Measurements from ENCODE around the gene C3orf33.
"Not testable (repeated sequence)": the region's sequence is repeated elsewhere in the genome, so short reads cannot be mapped to it uniquely, and the experiment has no call there.

Gene C3orf33, protein sequence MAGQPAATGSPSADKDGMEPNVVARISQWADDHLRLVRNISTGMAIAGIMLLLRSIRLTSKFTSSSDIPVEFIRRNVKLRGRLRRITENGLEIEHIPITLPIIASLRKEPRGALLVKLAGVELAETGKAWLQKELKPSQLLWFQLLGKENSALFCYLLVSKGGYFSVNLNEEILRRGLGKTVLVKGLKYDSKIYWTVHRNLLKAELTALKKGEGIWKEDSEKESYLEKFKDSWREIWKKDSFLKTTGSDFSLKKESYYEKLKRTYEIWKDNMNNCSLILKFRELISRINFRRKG

GRCh38 chr3:155805802-155806618 lies at the start of gene C3orf33:
TSS of gene C3orf33 (minus strand) at chr3:155806278. CDS start at chr3:155806252, 26 bp downstream.
- peak; percentile 8 for DNase-seq (ENCODE audit: low read depth)
- H3K4me3 ChIP-seq (ENCODE audit: low read depth, low read length): peak within 1 kb of the TSS; percentile 63

- H3K4me3 ChIP-seq (ENCODE audit: low read depth, low read length): peak within 1 kb of the TSS; percentile 99
- DNase-seq (ENCODE audit: low read depth): peak; percentile 99
These were observed 48.3 kb upstream of the C3orf33 start, which contains the start of gene SLC33A1 for GRCh38 chr3:155854141-155854940. TSS of gene SLC33A1 (minus strand) at chr3:155854427. CDS start at chr3:155853997, 430 bp downstream.

DNA sequence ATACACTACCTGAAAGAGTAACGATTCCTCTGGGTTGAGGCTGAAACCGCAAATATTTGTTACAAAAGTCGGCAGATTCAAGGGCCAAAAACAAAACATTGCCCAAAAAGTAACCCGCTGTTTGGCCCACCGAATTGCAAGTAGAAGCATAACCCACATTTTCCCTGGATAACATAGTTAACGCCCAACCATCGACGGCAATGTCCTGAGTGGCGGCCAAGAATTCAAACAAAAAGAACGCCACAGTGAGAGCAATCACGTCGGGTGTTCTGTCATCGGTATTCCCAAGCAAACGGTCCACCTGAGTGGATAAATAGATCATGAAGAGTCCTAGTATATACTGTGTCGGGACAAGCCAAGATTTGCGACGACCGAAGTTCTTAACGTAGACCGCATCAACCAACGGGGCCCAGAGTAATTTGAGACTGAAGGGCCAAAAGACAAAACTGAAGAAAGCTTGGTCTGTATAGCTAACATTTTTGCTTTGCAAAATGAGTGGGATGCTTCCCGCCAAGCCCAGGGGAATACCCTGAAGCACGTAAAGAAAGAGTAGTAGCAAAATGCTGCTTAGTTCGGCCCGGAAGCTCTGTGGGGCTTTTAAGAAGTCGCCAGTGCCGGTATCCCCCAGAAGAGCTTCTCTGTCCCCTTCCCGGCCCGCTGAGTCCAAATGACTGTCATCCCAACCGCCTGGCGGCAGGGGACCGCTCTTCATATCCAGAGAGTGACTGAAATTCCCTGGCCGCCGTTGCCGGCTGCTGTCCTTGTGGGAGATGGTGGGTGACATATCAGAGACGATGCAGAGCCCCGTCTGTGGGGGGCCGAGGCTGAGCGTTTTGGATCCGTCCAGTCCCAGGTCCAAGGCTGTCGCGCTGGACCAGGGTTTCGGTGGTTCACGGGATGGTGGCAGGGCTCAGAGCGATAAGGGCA lies 47.4 kb upstream of the C3orf33 start:
- no peak for DNase-seq (ENCODE audit: low read depth)
- peak overlapping the region; percentile 99 for H3K4me3 ChIP-seq (ENCODE audit: low read depth, low read length)

DNA sequence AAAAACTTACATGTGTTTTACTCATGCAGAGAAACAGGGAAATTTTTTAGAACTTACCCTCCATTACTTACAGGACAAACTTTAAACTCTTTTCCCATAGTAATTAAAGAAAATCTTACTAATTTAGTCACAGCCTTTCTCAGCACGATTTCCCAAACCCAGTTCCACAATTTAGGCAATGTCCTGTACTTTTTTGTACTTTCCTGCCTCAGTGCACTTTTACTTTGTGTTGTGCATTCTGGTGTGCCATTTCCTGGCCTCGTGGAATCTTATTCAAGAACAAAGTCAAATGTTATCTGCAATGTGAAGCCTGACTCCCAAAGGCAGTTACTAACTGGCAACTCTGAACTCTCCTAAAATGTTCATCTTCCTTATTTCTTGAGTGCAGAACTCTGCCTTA lies 46.3 kb upstream of the C3orf33 start:
- no peak for DNase-seq (ENCODE audit: low read depth)
- peak overlapping the region; percentile 99 for H3K4me3 ChIP-seq (ENCODE audit: low read depth, low read length)

DNA sequence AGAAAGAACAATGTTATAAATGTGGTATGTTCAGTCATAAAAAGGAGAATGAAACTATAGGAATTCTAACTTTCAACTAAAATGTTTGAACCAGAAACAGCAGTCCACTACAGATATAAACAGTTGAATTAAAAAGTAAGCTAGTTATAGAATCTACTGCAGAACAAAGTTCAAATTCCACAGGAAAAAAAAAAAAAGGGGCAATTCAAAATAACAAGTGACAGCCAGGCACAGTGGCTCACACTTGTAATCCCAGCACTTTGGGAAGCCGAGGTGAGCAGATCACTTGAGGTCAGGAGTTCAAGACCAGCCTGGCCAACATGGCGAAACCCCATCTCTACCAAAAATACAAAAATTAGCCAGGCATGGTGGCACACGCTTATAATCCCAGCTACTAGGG lies 43.3 kb upstream of the C3orf33 start:
- not testable (repeated sequence) for H3K4me3 ChIP-seq (ENCODE audit: low read depth, low read length); DNase-seq (ENCODE audit: low read depth)

DNA sequence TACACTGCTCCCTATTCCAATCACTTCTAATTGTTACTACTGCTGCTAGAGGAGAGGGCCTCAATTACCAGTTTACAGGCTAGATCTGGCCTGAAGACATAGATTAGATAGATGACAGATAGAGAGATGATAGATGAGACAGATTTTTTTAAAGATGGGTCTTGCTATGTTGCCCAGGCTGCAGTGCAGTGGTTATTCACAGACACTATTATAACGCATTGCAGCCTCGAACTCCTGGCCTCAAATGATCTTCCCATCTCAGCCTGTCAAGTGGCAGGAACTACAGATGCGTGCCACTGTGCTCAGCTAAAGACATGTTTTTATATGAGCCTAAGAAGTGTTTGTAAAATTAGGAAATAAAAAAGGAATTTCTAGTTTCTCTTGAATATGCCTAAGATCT lies 41.9 kb upstream of the C3orf33 start:
- no peak overlapping the region for H3K4me3 ChIP-seq (ENCODE audit: low read depth, low read length)

GRCh38 chr3:155846119-155846518 lies 40.0 kb upstream of the C3orf33 start:
- H3K4me3 ChIP-seq (ENCODE audit: low read depth, low read length): no peak overlapping the region
- no peak for DNase-seq (ENCODE audit: low read depth)

More for the DNA sequence above, 41.9 kb upstream of the C3orf33 start:
- DNase-seq (ENCODE audit: low read depth): no peak

DNA sequence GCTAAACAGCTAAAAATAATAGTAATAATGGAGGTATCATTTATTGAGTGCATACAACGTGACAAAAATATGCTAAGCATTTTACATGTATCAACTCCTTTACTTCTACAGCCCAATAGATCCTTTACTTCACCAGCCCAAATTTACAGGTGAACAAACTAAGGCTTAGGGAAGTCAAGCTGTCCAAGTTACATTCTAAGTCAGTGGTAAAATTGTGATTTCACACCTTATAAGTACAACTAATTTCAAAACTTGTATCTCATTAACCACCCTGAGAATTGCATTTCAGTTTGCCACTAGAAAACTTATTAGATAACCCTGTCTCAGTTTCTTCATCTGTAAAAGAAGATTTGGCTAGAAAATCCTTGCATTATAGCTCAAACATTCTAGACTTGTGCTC lies 37.5 kb upstream of the C3orf33 start:
- no peak overlapping the region for H3K4me3 ChIP-seq (ENCODE audit: low read depth, low read length)
- no peak for DNase-seq (ENCODE audit: low read depth)

- H3K4me3 ChIP-seq (ENCODE audit: low read depth, low read length): no peak overlapping the region
- DNase-seq (ENCODE audit: low read depth): no peak
These were observed 29.4 kb upstream of the C3orf33 start for GRCh38 chr3:155835341-155836071.

GRCh38 chr3:155828490-155829098 lies 22.5 kb upstream of the C3orf33 start:
- not testable (repeated sequence) for H3K4me3 ChIP-seq (ENCODE audit: low read depth, low read length); DNase-seq (ENCODE audit: low read depth)

DNA sequence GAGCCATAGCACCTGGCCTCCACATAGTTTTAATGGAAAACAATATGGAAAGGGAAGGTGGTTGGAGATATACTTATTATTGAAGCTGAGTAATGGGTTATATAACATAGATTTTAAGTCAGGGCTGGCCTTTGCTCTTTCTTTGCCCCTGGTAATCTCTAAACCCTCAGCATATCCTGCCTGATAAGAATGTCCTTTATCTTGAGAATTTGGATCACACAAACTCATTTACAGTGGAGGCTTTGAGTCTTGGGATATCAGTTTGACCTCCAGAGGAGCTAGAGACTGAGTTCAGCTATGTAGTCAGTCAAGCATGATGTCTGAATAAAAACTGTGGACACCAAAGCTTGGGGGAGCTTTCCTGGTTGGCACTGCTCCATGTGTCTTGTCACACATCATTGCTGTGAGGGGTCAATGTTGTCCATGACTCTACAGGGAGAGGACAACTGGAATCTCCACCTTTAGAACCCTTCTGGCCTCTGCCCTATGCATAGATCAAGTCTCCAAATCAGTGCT lies 9.0 kb upstream of the C3orf33 start:
- DNase-seq (ENCODE audit: low read depth): no peak
- H3K4me3 ChIP-seq (ENCODE audit: low read depth, low read length): no peak overlapping the region

DNA sequence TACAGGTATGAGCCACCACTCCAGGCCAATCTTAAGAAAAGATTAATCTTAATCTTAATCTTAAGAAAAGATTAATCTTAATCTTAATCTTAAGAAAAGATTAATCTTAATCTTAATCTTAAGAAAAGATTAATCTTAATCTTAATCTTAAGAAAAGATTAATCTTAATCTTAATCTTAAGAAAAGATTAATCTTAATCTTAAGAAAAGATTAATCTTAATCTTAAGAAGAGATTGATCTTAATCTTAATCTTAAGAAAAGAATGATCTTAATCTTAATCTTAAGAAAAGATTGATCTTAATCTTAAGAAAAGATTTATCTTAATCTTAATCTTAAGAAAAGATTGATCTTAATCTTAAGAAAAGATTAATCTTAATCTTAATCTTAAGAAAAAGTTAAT lies 7.1 kb upstream of the C3orf33 start:
- not testable (repeated sequence) for DNase-seq (ENCODE audit: low read depth); H3K4me3 ChIP-seq (ENCODE audit: low read depth, low read length)

- no peak overlapping the region for H3K4me3 ChIP-seq (ENCODE audit: low read depth, low read length)
- no peak for DNase-seq (ENCODE audit: low read depth)
These were observed 3.1 kb upstream of the C3orf33 start for GRCh38 chr3:155809181-155809580.

DNA sequence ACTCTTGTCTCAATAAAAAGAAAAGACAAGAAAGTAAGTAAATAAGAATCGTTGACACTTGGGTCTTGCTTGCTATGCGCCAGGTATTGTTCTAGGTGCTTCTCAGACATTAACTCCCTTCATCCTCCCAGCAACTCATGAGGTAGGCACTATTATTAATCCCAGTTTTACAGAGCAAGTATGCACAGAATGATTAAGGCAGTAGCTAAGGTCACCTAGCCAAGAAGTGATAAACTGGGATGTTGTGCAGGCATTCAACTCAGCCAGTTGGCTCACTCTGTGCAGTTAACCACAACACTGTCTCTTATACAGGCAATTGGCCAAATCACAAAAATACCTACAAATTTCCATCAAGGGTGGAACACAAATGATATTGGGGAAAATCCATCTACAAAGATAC lies 1.7 kb upstream of the C3orf33 start:
- H3K4me3 ChIP-seq (ENCODE audit: low read depth, low read length): no peak overlapping the region
- DNase-seq (ENCODE audit: low read depth): no peak

DNA sequence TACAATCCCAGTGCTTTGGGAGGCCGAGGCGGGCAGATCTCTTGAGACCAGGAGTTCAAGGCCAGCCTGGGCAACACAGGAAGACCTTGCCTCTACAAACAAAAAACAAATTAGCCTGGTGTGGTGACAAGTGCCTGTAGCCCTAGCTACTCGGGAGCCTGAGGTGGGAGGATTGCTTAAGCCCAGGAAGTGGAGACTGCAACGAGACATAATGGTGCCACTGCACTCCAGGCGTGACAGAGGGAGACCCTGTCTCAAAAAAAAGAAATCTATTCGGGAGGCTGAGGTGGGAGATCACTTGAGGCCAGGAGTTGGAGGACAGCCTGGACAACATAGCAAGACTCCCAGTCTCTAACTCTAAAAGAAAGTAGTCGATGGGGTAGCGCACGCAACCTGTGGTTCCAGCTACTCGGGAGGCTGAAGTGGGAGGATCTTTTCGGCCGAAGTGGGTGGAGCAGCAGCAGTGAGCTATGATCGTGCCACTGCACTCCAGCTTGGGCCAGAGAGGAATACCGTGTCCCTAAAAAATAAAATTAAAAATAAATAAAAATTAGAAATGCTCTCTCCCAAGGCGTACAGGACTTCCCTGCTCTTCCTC lies 775 bp downstream of the C3orf33 start:
- DNase-seq (ENCODE audit: low read depth): no peak
- H3K4me3 ChIP-seq (ENCODE audit: low read depth, low read length): peak overlapping the region; percentile 63

- no peak overlapping the region for H3K4me3 ChIP-seq (ENCODE audit: low read depth, low read length)
- no peak for DNase-seq (ENCODE audit: low read depth)
These were observed 1.8 kb downstream of the C3orf33 start for GRCh38 chr3:155804323-155804722.

DNA sequence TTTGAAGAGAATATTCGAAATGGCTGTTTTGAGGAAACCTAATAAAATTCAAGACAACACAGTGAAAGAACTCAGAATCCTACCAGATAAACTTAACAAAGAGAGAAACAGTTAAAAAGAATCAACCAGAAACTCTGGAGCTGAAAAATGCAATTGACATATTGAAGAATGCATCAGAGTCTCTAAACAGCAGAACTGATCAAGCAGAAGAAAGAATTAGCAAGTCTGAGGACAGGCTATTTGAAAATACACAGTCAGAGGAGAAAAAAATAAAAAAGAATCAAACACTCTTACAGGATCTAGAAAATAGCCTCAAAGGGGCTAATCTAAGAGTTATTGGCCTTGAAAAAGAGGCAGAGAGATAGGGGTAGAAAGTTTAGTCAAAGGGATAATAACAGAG lies 13.5 kb downstream of the C3orf33 start:
- no peak for DNase-seq (ENCODE audit: low read depth)
- H3K4me3 ChIP-seq (ENCODE audit: low read depth, low read length): no peak overlapping the region
